ENCODE measurements around the gene FOXA1.

GRCh38 chr14:37589715-37590427, 5.2 kb downstream of the FOXA1 start:
- TF ChIP-seq SPI1 (IDR thresholded peaks at IDR 0.05; ENCODE audit: borderline replicate concordance, low read depth, low read length), result no peak
- TF ChIP-seq, protein P1, sequence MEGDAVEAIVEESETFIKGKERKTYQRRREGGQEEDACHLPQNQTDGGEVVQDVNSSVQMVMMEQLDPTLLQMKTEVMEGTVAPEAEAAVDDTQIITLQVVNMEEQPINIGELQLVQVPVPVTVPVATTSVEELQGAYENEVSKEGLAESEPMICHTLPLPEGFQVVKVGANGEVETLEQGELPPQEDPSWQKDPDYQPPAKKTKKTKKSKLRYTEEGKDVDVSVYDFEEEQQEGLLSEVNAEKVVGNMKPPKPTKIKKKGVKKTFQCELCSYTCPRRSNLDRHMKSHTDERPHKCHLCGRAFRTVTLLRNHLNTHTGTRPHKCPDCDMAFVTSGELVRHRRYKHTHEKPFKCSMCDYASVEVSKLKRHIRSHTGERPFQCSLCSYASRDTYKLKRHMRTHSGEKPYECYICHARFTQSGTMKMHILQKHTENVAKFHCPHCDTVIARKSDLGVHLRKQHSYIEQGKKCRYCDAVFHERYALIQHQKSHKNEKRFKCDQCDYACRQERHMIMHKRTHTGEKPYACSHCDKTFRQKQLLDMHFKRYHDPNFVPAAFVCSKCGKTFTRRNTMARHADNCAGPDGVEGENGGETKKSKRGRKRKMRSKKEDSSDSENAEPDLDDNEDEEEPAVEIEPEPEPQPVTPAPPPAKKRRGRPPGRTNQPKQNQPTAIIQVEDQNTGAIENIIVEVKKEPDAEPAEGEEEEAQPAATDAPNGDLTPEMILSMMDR (IDR thresholded peaks at IDR 0.05 in 2 of 3, conservative IDR thresholded peaks at IDR 0.05 in 1 of 3; ENCODE audit: insufficient read depth in 2 of 3, low read depth in 1 of 3, low read length in 3 of 3), result no peak
- TF ChIP-seq MCM7 (IDR thresholded peaks at IDR 0.05), result no peak
- no peak for TF ChIP-seq TAF1 (IDR thresholded peaks at IDR 0.05; ENCODE audit: control insufficient read depth, extremely low read depth, insufficient read depth, low read length, severe bottlenecking)
- no peak for TF ChIP-seq HBP1 (CRISPR knock-in tag; IDR thresholded peaks at IDR 0.05)
- no peak for TF ChIP-seq SETDB1 (IDR thresholded peaks at IDR 0.05; ENCODE audit: low read length)
- no peak for TF ChIP-seq CBFB (CRISPR knock-in tag; IDR thresholded peaks at IDR 0.05)
- no peak for TF ChIP-seq FOXM1 (IDR thresholded peaks at IDR 0.05; ENCODE audit: low read depth)
- TF ChIP-seq FOXM1 (CRISPR knock-in tag; IDR thresholded peaks at IDR 0.05; ENCODE audit: low read depth), result no peak
